GM10266 (cell line): ENCODE data around the gene PRR23E.

Source experiments
- DNase-seq: peaks from one replicate; pipeline ENCODE4 v3.0.0; 2012; ENCODE audit errors: extremely low spot score
- TF ChIP-seq, protein P1 (sequence below): IDR thresholded peaks from 2 replicates; pipeline ENCODE4 v1.5.1; 2012; ENCODE audit warnings: mild to moderate bottlenecking, low read depth; ENCODE audit not compliant: control insufficient read depth, insufficient read depth; ENCODE audit errors: missing control alignments

The PRR23E gene

DNA sequence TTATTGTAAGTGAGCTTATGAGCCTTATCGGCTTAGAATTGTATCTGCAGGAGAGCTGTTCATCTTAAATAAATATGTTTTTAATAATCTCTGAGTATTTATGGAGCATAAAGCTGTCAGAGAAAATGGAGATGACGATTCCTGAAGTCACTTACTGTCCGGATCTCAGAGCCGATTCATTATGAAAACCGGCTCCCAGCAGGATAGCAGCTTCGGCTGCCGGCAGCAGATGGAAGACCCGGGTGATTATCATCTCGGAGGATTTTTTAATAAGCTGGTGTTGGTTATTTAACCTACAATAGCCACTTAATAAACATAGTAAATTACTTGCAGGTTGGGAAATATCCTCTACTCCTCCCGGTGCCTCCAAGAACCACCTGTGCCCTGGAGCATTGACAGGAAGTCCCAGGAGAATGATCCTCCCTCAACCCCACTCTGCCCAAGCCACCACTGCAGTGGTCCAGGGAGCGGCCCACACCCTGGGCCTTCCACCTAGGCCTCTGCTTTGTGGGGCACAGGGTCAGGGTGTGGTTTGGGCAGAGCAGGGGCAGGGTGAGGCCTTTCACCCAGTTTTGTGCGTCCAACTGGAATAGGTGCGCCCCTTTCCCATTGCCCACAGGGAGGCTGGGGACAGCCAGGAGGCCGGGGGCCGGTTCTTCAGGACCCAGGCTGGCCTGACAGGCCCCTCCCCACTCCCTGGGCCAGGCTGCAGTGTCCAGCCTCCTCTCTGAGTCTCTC lies 42.2 kb upstream of the PRR23E start:
- no peak for DNase-seq
- TF ChIP-seq, protein P1, sequence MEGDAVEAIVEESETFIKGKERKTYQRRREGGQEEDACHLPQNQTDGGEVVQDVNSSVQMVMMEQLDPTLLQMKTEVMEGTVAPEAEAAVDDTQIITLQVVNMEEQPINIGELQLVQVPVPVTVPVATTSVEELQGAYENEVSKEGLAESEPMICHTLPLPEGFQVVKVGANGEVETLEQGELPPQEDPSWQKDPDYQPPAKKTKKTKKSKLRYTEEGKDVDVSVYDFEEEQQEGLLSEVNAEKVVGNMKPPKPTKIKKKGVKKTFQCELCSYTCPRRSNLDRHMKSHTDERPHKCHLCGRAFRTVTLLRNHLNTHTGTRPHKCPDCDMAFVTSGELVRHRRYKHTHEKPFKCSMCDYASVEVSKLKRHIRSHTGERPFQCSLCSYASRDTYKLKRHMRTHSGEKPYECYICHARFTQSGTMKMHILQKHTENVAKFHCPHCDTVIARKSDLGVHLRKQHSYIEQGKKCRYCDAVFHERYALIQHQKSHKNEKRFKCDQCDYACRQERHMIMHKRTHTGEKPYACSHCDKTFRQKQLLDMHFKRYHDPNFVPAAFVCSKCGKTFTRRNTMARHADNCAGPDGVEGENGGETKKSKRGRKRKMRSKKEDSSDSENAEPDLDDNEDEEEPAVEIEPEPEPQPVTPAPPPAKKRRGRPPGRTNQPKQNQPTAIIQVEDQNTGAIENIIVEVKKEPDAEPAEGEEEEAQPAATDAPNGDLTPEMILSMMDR = no peak

DNA sequence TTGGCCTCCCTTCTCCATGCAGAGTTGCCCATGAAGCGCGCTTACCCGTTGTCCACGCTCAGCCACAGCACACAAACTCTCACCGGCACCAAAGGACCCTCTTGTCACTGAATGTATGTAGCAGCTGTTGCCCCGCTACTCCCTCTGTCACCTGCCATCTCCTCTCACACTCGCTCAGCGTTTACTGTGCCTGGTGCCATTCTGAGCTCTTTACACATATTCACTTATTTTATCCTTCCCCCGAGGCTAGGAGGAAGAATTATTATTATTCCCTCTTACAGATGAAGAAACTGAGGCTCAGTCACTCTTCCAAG lies 41.7 kb upstream of the PRR23E start:
- TF ChIP-seq, protein P1 = no peak
- DNase-seq = no peak

DNA sequence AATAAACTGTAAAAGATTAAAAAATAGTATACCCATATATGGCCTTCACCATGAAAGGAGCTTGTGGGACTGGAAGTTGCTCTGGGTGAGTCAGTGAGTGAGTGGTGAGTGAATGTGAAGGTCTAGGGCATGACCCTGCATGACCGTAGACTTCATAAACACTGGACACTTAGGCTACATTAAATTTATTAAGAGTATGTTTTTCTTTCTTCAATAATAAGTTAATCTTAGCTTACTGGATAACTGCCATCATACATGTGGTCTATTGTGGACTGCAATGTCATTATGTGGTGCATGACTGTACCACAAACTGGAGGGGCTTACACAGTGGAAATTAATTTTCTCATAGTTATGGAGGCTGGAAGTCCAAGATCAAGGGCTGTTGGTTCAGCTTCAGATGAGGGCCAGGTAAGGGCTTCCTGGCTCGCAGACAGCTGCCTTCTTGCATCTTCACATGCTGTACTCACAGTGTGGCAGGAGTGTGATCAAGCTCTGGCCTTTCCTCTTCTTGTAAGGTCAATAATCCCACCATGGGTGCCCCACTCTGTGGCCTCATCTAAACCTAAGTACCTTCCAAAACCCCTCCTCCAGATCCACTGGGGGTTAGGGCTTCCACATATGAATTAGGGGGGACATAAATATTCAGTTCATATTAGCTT lies 40.8 kb upstream of the PRR23E start:
- DNase-seq = no peak
- TF ChIP-seq, protein P1 = no peak

DNA sequence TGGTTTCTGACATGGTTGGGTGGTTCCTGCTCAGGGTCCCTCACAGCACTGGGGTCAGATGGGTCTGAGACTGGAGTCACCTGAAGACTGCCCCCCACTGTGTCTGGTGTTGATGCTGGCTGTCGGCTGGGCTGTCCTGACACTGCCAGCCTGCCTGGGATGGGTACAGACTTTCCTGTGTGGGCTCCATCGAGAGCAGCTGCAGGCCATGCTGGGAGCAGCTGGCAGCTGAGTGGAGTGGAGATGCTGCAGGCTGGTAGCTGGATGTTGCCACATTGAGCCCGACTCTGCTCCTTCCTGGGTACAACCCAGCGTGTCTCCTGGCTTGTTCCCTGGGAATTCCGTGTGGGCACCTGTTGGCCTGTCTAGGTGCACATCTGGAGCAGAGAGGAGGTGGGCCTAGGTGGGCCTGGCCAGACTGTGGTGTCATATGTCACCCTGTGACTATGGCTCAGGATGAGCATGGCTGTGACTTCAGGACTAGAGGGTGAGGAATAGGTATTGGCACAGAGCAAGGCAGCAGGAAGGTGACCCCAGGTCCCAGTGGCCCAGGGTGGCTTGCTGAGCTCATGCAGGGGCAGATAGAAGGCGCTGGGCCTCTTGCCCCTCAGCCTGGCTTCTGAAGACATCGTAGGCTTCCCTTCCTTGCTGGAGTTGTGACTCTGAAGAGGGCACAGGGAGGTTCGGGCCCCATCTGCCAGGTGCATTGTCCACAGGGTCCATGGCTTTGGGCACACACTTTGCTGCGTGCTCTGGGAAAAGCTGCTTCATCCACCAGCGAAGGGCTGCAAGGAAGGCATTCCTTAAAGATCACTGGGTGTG lies 40.0 kb upstream of the PRR23E start:
- TF ChIP-seq, protein P1 = no peak
- no peak for DNase-seq

DNA sequence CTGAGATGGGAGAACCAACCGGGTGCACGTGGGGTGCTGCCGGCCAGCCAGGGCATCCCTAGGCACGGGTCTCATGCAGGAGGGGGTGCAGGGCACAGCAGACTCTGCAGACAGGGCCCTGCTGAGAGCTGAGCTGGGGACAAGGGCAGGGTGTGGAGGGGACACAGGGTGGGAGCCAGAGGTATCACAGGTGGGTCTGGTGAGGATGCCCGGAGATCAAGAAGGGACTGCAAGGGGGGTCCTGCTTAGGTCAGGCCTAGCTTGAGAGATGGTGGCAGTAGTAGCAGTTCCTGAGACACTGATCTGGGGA lies 39.5 kb upstream of the PRR23E start:
- no peak for DNase-seq
- TF ChIP-seq, protein P1 = no peak

DNA sequence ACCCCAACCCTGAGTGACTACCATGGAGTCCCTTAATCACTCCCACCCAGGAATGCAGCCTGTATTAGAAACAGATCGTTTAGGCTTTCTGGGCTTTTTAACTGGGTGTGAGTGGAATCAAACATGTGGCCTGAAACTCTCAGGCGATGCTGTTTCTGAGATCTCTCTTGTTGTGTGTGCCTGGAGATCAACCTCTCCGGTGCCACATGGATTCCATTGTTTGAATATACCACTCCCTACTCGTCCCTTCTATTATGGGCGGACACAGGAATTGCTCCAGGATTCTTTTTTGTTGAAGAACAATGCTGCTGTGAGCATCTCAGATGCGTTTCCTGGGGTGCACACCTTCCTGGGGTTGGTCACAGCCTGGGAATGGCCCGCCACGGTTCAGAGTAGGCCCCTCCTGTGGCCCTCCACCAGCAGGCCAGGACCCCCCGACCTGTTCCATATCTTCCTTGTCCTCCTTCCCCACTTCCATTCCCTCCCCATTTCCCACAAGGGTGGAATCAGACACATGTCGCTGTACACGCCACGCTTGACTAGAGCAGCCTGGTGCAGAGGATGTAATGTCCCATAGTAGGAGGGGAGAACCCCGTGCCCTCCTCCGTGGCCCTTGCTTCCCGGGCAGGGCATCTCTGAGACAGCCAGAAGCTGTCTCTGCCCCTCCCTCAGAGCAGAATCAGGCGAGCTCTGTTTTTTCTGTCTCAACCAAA lies 36.4 kb upstream of the PRR23E start:
- no peak for DNase-seq
- TF ChIP-seq, protein P1 = no peak
